Astrocyte (in vitro differentiated cells and primary cell): ENCODE data around the gene ZNF532. TPM values are rescaled to one million over a fixed set of nuclear protein-coding genes. Genes with fewer than 3 reads are reported as not detected.
A peak's percentile ranks its signal among the peaks of the same experiment; 100 is the strongest.

Experiments used
- DNase-seq: peaks from one replicate; pipeline ENCODE4 v3.0.0-alpha.2; 2010; ENCODE audit warnings: low read depth
- FAIRE-seq: peaks from 2 replicates; lab custom pipeline; 2011; peaks lifted over from hg19 to GRCh38; lab: Jason Lieb, UNC
- H2AFZ ChIP-seq: 2 replicates; pipeline ENCODE4 v1.6.0; 2012; ENCODE audit warnings: low read depth, low read length, inconsistent platforms
- H3K27ac ChIP-seq: 2 replicates; pipeline ENCODE4 v1.5.1; 2011; ENCODE audit warnings: low read depth, low read length, inconsistent platforms
- H3K27me3 ChIP-seq: 2 replicates; pipeline ENCODE4 v1.6.0; 2011; ENCODE audit warnings: low read length, inconsistent platforms; ENCODE audit not compliant: insufficient read depth
- H3K36me3 ChIP-seq: 2 replicates; pipeline ENCODE4 v1.5.1; 2011; ENCODE audit warnings: low read length, inconsistent platforms; ENCODE audit not compliant: insufficient read depth
- H3K4me1 ChIP-seq: 2 replicates; pipeline ENCODE4 v1.5.1; 2011; ENCODE audit warnings: low read length, inconsistent platforms; ENCODE audit not compliant: insufficient read depth
- H3K4me2 ChIP-seq: 2 replicates; pipeline ENCODE4 v1.6.0; 2012; ENCODE audit warnings: low read length, inconsistent platforms
- H3K4me3 ChIP-seq: 2 replicates; pipeline ENCODE4 v1.5.1; 2011; ENCODE audit warnings: low read depth, mild to moderate bottlenecking, low read length, inconsistent platforms; ENCODE audit not compliant: insufficient read depth
- H3K79me2 ChIP-seq: 2 replicates; pipeline ENCODE4 v1.6.0; 2012; ENCODE audit warnings: mild to moderate bottlenecking, low read length, inconsistent platforms; ENCODE audit not compliant: insufficient read depth
- H3K9ac ChIP-seq: 2 replicates; pipeline ENCODE4 v1.6.0; 2012; ENCODE audit warnings: mild to moderate bottlenecking, low read length, inconsistent platforms
- H3K9me3 ChIP-seq: 2 replicates; pipeline ENCODE4 v1.5.1; 2012; ENCODE audit warnings: low read depth, mild to moderate bottlenecking, low read length, inconsistent platforms; ENCODE audit not compliant: insufficient read depth
- H4K20me1 ChIP-seq: 2 replicates; pipeline ENCODE4 v1.6.0; 2012; ENCODE audit warnings: low read length, inconsistent platforms; ENCODE audit not compliant: insufficient read depth
- H3K27ac Mint-ChIP-seq: one replicate; pipeline ENCODE4 v1.8.0; 2021; ENCODE audit warnings: mild to moderate bottlenecking, mixed read lengths; ENCODE audit not compliant: unreplicated experiment
- H3K27me3 Mint-ChIP-seq: one replicate; pipeline ENCODE4 v1.8.0; 2021; ENCODE audit warnings: low read depth, mixed read lengths; ENCODE audit not compliant: unreplicated experiment
- H3K36me3 Mint-ChIP-seq: one replicate; pipeline ENCODE4 v1.8.0; 2021; ENCODE audit warnings: low read depth, mixed read lengths; ENCODE audit not compliant: unreplicated experiment
- H3K4me1 Mint-ChIP-seq: one replicate; pipeline ENCODE4 v1.8.0; 2021; ENCODE audit warnings: low read depth, mixed read lengths; ENCODE audit not compliant: unreplicated experiment
- H3K4me3 Mint-ChIP-seq: one replicate; pipeline ENCODE4 v1.8.0; 2021; ENCODE audit warnings: mild to moderate bottlenecking, moderate library complexity, mixed read lengths; ENCODE audit not compliant: unreplicated experiment
- H3K9me3 Mint-ChIP-seq: one replicate; pipeline ENCODE4 v1.8.0; 2021; ENCODE audit warnings: mild to moderate bottlenecking, mixed read lengths; ENCODE audit not compliant: unreplicated experiment
- EZH2 ChIP-seq: IDR thresholded peaks from 2 replicates; pipeline ENCODE4 v1.6.1; 2012; ENCODE audit warnings: mild to moderate bottlenecking, low read length, inconsistent platforms; ENCODE audit not compliant: insufficient read depth
- total RNA-seq: library from RNA; stranded (reverse); gene quantifications from 2 replicates; pipeline ENCODE4 v1.2.1, GENCODE V29; 2021
- TF ChIP-seq, protein P1 (sequence below): IDR thresholded peaks from 2 replicates; pipeline ENCODE4 v1.5.1; 2011; ENCODE audit warnings: low read depth, mild to moderate bottlenecking, inconsistent platforms, low read length, moderate library complexity; ENCODE audit not compliant: insufficient read depth

Gene ZNF532
- total RNA-seq, 1 donor from 2014 or later: 135 TPM

DNA sequence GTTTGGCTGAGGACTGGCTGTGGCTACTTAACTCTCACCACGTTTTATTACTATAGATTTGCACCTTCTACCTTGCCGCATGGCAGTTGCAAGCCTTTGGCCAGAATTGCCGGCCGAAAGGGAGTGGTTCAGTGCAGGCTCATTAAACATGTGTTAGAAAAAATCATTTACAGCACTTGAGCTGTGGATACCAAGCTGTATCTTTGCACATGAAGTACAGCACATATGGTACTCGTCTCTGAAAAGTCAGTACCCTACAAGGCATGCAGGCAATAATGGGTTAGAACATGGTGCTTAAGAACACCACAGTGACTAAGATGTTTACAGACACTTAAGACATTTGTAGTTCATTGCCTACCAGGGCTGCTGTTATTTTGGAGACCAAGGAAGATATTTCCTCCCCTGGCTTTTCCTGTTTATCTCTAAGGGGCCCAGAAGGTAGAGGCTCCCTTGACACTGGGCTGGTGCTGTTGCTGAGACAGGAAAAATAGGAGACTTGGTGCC lies 103.1 kb downstream of the ZNF532 start:
- Mint-ChIP-seq H3K4me3 (no peak overlapping the region), H3K4me1 (peaks cover 14% of the 10 kb centered on the region), H3K9me3 (no peaks in the 10 kb centered on the region), H3K36me3 (peaks cover 16% of the 10 kb centered on the region), H3K27ac (no peak overlapping the region), H3K27me3 (no peaks in the 10 kb centered on the region)
- no peak overlapping the region for H3K4me2 ChIP-seq
- H3K4me1 ChIP-seq: peaks cover 5% of the 10 kb centered on the region
- peaks cover 22% of the 10 kb centered on the region for H4K20me1 ChIP-seq
- H2AFZ ChIP-seq: no peak overlapping the region
- no peak for TF ChIP-seq EZH2
- TF ChIP-seq, protein P1, sequence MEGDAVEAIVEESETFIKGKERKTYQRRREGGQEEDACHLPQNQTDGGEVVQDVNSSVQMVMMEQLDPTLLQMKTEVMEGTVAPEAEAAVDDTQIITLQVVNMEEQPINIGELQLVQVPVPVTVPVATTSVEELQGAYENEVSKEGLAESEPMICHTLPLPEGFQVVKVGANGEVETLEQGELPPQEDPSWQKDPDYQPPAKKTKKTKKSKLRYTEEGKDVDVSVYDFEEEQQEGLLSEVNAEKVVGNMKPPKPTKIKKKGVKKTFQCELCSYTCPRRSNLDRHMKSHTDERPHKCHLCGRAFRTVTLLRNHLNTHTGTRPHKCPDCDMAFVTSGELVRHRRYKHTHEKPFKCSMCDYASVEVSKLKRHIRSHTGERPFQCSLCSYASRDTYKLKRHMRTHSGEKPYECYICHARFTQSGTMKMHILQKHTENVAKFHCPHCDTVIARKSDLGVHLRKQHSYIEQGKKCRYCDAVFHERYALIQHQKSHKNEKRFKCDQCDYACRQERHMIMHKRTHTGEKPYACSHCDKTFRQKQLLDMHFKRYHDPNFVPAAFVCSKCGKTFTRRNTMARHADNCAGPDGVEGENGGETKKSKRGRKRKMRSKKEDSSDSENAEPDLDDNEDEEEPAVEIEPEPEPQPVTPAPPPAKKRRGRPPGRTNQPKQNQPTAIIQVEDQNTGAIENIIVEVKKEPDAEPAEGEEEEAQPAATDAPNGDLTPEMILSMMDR: no peak
- no peak for DNase-seq
- H3K79me2 ChIP-seq: peaks cover 29% of the 10 kb centered on the region
- FAIRE-seq: no peak
- H3K4me3 ChIP-seq: no peak overlapping the region
- H3K36me3 ChIP-seq: peaks cover 18% of the 10 kb centered on the region
- no peaks in the 10 kb centered on the region for H3K27me3 ChIP-seq
- no peaks in the 10 kb centered on the region for H3K9me3 ChIP-seq
- H3K9ac ChIP-seq: no peak overlapping the region
- H3K27ac ChIP-seq: no peak overlapping the region

DNA sequence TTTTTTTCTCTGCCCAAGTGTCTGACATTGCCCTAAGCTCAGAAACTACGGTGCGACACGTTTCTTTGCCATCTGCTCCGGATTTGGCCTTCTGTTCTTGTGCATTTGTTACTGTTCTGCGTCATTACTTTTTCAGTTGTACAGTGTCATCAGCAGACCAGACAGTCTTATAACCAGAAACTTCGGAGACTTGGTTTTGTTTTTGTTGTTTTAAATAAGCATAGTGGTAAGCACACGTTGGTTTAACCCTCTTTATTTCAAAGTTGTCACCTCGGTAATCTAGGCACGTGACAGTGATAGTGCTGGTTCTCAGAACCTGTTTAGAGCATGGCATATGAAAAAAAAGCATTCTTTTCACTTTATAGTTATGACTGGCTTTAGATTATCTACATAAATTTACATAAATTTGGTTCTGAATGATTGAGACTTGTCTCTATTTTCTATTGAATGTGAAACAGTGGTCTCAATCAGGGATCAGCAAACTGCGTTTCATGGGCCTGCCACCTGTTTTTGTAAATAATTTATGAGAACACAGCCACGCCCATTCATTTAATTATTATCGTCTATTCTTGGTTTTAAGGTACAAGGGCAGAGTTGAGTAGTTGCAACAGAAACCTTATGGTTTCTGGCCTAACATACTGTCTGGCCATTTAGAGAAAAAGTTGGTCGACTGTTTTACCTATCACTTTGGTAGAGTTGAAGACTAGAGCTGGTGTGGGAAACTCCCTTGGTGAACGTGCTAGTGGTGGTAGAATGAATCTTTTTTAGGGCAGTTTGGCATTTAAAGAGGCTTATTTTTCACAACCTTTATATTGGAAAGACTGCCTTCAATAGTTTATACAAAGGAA lies 106.5 kb downstream of the ZNF532 start:
- H3K27ac Mint-ChIP-seq: no peak overlapping the region

More for the DNA sequence above, 106.5 kb downstream of the ZNF532 start:
- H3K27me3 ChIP-seq: no peaks in the 10 kb centered on the region
- no peak overlapping the region for H3K9ac ChIP-seq
- H2AFZ ChIP-seq: no peak overlapping the region
- H3K27ac ChIP-seq: no peak overlapping the region
- Mint-ChIP-seq H3K27me3 (no peaks in the 10 kb centered on the region), H3K9me3 (no peaks in the 10 kb centered on the region), H3K36me3 (peaks cover 20% of the 10 kb centered on the region), H3K4me3 (no peak overlapping the region), H3K4me1 (peaks cover 4% of the 10 kb centered on the region)
- H3K4me3 ChIP-seq: no peak overlapping the region
- H3K36me3 ChIP-seq: peaks cover 18% of the 10 kb centered on the region
- FAIRE-seq (peak; percentile 13), DNase-seq (no peak)
- H3K9me3 ChIP-seq: no peaks in the 10 kb centered on the region
- peaks cover 20% of the 10 kb centered on the region for H3K79me2 ChIP-seq
- H3K4me1 ChIP-seq: no peaks in the 10 kb centered on the region
- TF ChIP-seq, protein P1: no peak
- TF ChIP-seq EZH2: no peak
- no peak overlapping the region for H3K4me2 ChIP-seq
- H4K20me1 ChIP-seq: peaks cover 3% of the 10 kb centered on the region
